GM12875 (cell line): Measurements from ENCODE around the gene SNRNP40.

ENCODE experiments used
- H3K4me3 ChIP-seq: one replicate; pipeline ENCODE4 v1.5.1; 2011; ENCODE audit warnings: low read depth, low read length, control low read depth
- TF ChIP-seq, protein P1 (sequence below): IDR thresholded peaks from 2 replicates; pipeline ENCODE4 v1.5.1; 2011; ENCODE audit warnings: low read depth, mild to moderate bottlenecking, control low read depth, inconsistent platforms, low read length, moderate library complexity, borderline replicate concordance; ENCODE audit not compliant: insufficient read depth

SNRNP40 gene

DNA sequence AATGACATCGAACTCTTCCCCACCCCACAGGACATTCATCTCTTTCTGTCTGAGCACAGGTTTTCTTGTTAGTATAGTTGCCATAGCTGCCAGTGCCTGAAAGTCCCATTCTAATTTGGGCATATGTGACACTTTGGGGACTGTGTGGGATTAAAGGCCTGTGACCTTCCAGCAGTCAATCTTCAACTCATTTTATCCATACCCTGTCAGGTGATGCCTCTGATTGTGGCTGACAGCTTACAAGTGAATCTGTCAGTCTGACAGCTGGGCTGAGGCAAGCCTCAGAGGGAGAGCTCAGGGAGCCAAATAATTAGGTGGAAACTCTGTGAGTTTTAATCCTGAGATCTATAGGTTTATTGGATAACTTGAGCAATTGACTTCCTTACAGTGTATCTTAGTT is 29.9 kb upstream of the SNRNP40 start:
- TF ChIP-seq, protein P1, sequence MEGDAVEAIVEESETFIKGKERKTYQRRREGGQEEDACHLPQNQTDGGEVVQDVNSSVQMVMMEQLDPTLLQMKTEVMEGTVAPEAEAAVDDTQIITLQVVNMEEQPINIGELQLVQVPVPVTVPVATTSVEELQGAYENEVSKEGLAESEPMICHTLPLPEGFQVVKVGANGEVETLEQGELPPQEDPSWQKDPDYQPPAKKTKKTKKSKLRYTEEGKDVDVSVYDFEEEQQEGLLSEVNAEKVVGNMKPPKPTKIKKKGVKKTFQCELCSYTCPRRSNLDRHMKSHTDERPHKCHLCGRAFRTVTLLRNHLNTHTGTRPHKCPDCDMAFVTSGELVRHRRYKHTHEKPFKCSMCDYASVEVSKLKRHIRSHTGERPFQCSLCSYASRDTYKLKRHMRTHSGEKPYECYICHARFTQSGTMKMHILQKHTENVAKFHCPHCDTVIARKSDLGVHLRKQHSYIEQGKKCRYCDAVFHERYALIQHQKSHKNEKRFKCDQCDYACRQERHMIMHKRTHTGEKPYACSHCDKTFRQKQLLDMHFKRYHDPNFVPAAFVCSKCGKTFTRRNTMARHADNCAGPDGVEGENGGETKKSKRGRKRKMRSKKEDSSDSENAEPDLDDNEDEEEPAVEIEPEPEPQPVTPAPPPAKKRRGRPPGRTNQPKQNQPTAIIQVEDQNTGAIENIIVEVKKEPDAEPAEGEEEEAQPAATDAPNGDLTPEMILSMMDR: no peak
- H3K4me3 ChIP-seq: no peak overlapping the region

DNA sequence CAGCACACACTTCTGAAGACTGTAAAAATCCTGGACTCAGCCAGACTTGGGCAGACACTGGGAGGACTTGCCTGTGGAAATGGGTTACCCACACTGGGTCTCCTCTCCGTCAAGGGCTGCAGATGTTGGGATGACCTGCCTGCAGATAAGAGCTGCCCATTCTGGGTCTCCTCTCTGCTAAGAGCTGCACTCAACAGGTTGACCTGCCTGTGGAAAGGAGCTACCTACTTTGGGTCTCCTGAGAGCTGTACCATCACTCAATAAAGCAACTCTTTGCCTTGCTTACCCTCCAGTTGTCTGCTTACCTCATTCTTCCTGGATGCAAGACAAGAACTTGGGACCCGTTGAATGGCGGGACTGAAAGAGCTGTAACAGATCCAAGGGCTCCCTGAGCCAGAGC is 28.4 kb upstream of the SNRNP40 start:
- TF ChIP-seq, protein P1: no peak
- no peak overlapping the region for H3K4me3 ChIP-seq

DNA sequence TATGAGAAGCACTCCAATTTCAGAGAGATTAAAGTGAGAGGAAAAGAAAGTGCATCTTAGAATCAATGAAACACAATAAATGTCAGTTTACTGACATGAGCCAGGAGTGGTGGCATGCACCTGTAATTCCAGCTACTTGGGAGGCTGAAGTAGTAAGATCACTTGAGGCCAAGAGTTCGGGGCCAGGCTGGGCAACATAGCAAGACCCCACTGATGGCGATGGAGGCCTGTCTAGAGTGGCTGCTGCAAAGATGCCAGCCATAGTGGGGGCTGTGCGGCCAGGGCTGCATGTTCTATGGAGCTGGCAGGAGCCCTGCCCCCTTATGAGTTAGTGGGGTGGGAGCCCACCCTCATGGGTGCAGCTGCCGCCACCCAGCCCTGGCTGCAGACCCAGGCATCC is 27.5 kb upstream of the SNRNP40 start:
- TF ChIP-seq, protein P1: no peak
- H3K4me3 ChIP-seq: no peak overlapping the region

- H3K4me3 ChIP-seq: no peak overlapping the region
- TF ChIP-seq, protein P1: no peak
These were observed 21.6 kb upstream of the SNRNP40 start for GRCh38 chr1:31318146-31318545.

- TF ChIP-seq, protein P1: no peak
- H3K4me3 ChIP-seq: no peak overlapping the region
These were observed 19.3 kb upstream of the SNRNP40 start for GRCh38 chr1:31315902-31316301.

- H3K4me3 ChIP-seq: no peak overlapping the region
- TF ChIP-seq, protein P1: no peak
These were observed 13.6 kb upstream of the SNRNP40 start for GRCh38 chr1:31310198-31310597.

- TF ChIP-seq, protein P1: no peak
- H3K4me3 ChIP-seq: no peak overlapping the region
These were observed 11.4 kb upstream of the SNRNP40 start for GRCh38 chr1:31308036-31308435.
